Transverse colon (tissue), 4 donors: ENCODE measurements around the gene SLC27A2. TPM values are rescaled to one million over a fixed set of nuclear protein-coding genes. Genes with fewer than 3 reads are reported as not detected.

Source experiments
- DNase-seq: peaks from one replicate; pipeline ENCODE4 v3.0.0-alpha.2; 2019
- H3K27ac ChIP-seq, 4 donors: fragments of 200-600 bp; sonication (generic); 2 replicates each; pipeline ENCODE4 v1.5.1; 2016 to 2018; ENCODE audit warnings: inconsistent platforms in 4 of 4
- H3K27me3 ChIP-seq: fragments of 200-600 bp; sonication (generic); 2 replicates; pipeline ENCODE4 v1.5.1; 2017; ENCODE audit warnings: inconsistent platforms
- H3K36me3 ChIP-seq, 4 donors: fragments of 200-600 bp; sonication (generic); 2 replicates each; pipeline ENCODE4 v1.5.1; 2017 to 2019; ENCODE audit warnings: inconsistent platforms in 4 of 4
- H3K4me1 ChIP-seq, 4 donors: fragments of 200-600 bp; sonication (generic); 2 replicates each; pipeline ENCODE4 v1.5.1; 2017 to 2020; ENCODE audit warnings: inconsistent platforms in 4 of 4
- H3K4me3 ChIP-seq, 4 donors: fragments of 200-600 bp; sonication (generic); 1 replicate in 1 of 4; 2 replicates in 3 of 4; pipeline versions ENCODE4 v1.5.1 to v1.6.1; 2017 to 2019; ENCODE audit warnings: inconsistent platforms in 4 of 4
- H3K9me3 ChIP-seq, 2 donors: fragments of 200-600 bp; sonication (generic); 2 replicates each; pipeline ENCODE4 v1.5.1; 2017 to 2019; ENCODE audit warnings: inconsistent platforms in 2 of 2
- CTCF ChIP-seq, 5 experiments: fragments of 200-600 bp in 3 of 5; fragments of 450-650 bp in 2 of 5; sonication (generic) in 3 of 5; IDR thresholded peaks; 1 replicate in 2 of 5; 2 replicates in 3 of 5; pipeline ENCODE4 v1.5.1; 2016 to 2017; ENCODE audit warnings: antibody characterized with exemption in 5 of 5, inconsistent platforms in 3 of 5, mild to moderate bottlenecking in 2 of 5, moderate library complexity in 1 of 5
- EP300 ChIP-seq: sonication (generic); formaldehyde crosslinking; IDR thresholded peaks from one replicate; pipeline ENCODE4 v1.6.1; 2017; ENCODE audit warnings: antibody characterized with exemption, low read depth
- POLR2A ChIP-seq: fragments of 450-650 bp; IDR thresholded peaks from one replicate; pipeline ENCODE4 v1.6.1; 2016; ENCODE audit warnings: antibody characterized with exemption, mild to moderate bottlenecking, moderate library complexity
- POLR2AphosphoS5 ChIP-seq, 3 donors: sonication (generic); formaldehyde crosslinking; IDR thresholded peaks; one replicate each; pipeline ENCODE4 v1.6.1; 2016; ENCODE audit warnings: antibody characterized with exemption in 3 of 3
- WGBS, 2 donors: methylation state at CpG; one replicate each; pipeline ENCODE4 v1.1.5; 2018; ENCODE audit warnings: low coverage in 1 of 2; 5-methylcytosine and 5-hydroxymethylcytosine counted together
- in situ Hi-C, 4 donors: fragments of 200-750 bp; cut with MboI; loops; one replicate each; pipeline versions ENCODE4 v1.15.0 to v1.15.1; 2017; ENCODE audit warnings: low sequenced_read_pairs in 3 of 4, low pct_ligation_motif_present in 1 of 4, low pct_unique_long_range_greater_than_20kb in 1 of 4
- intact Hi-C: fragments of 100-400 bp; cut with DNase I; formaldehyde crosslinking; loops from one replicate; pipeline ENCODE4 v1.15.1; 2023; ENCODE audit warnings: low total_unique reads
- total RNA-seq, 4 donors: library from RNA; depleted of rRNA; stranded (reverse); fragments of >200 nt; gene quantifications; one replicate each; pipeline ENCODE4 v1.1.0, GENCODE V29; 2016

The SLC27A2 gene
- total RNA-seq, 4 donors from 2014 or later = 8.2 to 38.3 (median 21.5) TPM

GRCh38 chr15:50257924-50258323 lies 75.9 kb downstream of the SLC27A2 start:
- in situ Hi-C loops = no loop called here
- TF ChIP-seq CTCF (IDR thresholded peaks at IDR 0.05) = no peak
- 88 to 93% methylated on average over 3 of the region's 3 CpGs for WGBS, 2 donors

DNA sequence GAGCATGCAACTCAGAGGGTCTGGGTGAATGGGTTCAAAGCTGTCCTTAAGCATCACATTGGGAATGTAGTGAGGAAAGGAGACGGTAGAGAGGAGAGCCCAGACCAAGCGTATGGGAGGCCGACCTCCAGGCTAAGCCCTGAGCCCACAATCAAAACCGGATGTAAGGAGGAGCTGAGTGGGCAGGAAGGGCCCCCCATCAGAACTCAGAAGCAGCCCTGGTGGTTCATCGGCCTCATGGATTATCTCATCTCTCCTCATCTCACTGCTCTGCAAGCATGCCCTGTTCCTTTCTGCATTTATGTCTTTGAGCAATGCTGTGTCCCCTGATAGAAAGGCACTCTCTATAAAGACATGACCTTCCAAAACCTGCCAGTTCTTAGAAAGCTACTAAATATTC lies 77.3 kb downstream of the SLC27A2 start:
- Histone ChIP-seq H3K36me3 (no peaks in the 10 kb centered on the region), H3K4me1 (no peaks in the 10 kb centered on the region), H3K27ac (no peak overlapping the region), H3K27me3 (no peaks in the 10 kb centered on the region), H3K9me3 (no peaks in the 10 kb centered on the region), H3K4me3 (no peak overlapping the region)
- whole genome bisulfite sequencing, 2 donors = 83% methylated on average over 5 of the region's 5 CpGs; no CpG with 5 or more reads in 1 of the 2 donors
- intact Hi-C loops = no loop called here
- TF ChIP-seq POLR2AphosphoS5 (IDR thresholded peaks at IDR 0.05) (no peak), CTCF (IDR thresholded peaks at IDR 0.05) (no peak), EP300 (no peak), POLR2A (no peak)
- in situ Hi-C loops = no loop called here
- DNase-seq = no peak

More at GRCh38 chr15:50257924-50258323, 75.9 kb downstream of the SLC27A2 start:
- H3K27me3 ChIP-seq = no peaks in the 10 kb centered on the region
- intact Hi-C loops = no loop called here
- H3K9me3 ChIP-seq = no peaks in the 10 kb centered on the region
- no peaks in the 10 kb centered on the region for H3K4me1 ChIP-seq
- H3K4me3 ChIP-seq = no peak overlapping the region
- no peak for DNase-seq
- H3K36me3 ChIP-seq = no peaks in the 10 kb centered on the region
- H3K27ac ChIP-seq = no peak overlapping the region

GRCh38 chr15:50260969-50261496 lies 79.0 kb downstream of the SLC27A2 start:
- in situ Hi-C loops (no loop called here), intact Hi-C loops (no loop called here)
- Histone ChIP-seq H3K27ac (no peak overlapping the region), H3K4me1 (no peaks in the 10 kb centered on the region), H3K9me3 (no peaks in the 10 kb centered on the region), H3K36me3 (no peaks in the 10 kb centered on the region), H3K4me3 (no peak overlapping the region), H3K27me3 (no peaks in the 10 kb centered on the region)
- 30 to 54% methylated on average over 1 to 2 of the region's 2 CpGs for WGBS, 2 donors
- no peak for DNase-seq
- TF ChIP-seq POLR2A = no peak
- no peak for TF ChIP-seq POLR2AphosphoS5 (IDR thresholded peaks at IDR 0.05)

GRCh38 chr15:50261981-50262380 lies 80.0 kb downstream of the SLC27A2 start:
- intact Hi-C loops = no loop called here
- TF ChIP-seq CTCF (IDR thresholded peaks at IDR 0.05) (no peak), POLR2AphosphoS5 (IDR thresholded peaks at IDR 0.05) (no peak), EP300 (no peak), POLR2A (no peak)
- Histone ChIP-seq H3K36me3 (no peaks in the 10 kb centered on the region), H3K27me3 (no peaks in the 10 kb centered on the region), H3K4me1 (no peaks in the 10 kb centered on the region), H3K4me3 (no peak overlapping the region), H3K27ac (no peak overlapping the region), H3K9me3 (no peaks in the 10 kb centered on the region)
- 88 to 91% methylated on average over 3 of the region's 3 CpGs for WGBS, 2 donors
- DNase-seq = no peak
- in situ Hi-C loops = no loop called here

GRCh38 chr15:50262533-50262932 lies 80.5 kb downstream of the SLC27A2 start:
- H3K27ac ChIP-seq = no peak overlapping the region
- WGBS, 2 donors = 63% methylated on average over 4 of the region's 4 CpGs; no CpG with 5 or more reads in 1 of the 2 donors
- H3K9me3 ChIP-seq = no peaks in the 10 kb centered on the region
- no peak overlapping the region for H3K4me3 ChIP-seq
- no peaks in the 10 kb centered on the region for H3K27me3 ChIP-seq
- TF ChIP-seq CTCF (IDR thresholded peaks at IDR 0.05) = no peak
- no peak for TF ChIP-seq POLR2A
- DNase-seq = peak; percentile 16
- intact Hi-C loops = no loop called here
- in situ Hi-C loops = no loop called here
- no peaks in the 10 kb centered on the region for H3K4me1 ChIP-seq
- H3K36me3 ChIP-seq = no peaks in the 10 kb centered on the region
